Heart left ventricle (tissue), 16 donors: ENCODE results near the gene MSI1. TPM values are rescaled to one million over a fixed set of nuclear protein-coding genes. Genes with fewer than 3 reads are reported as not detected.
"Not testable (repeated sequence)": the region's sequence is repeated elsewhere in the genome, so short reads cannot be mapped to it uniquely, and the experiment has no call there.

Source experiments
- ATAC-seq, 4 donors: fragments of 200-7000 bp; cut with Tn5 transposase; one replicate each; pipeline ENCODE4 v1.9.1; 2020 to 2022; ENCODE audit warnings: moderate library complexity in 4 of 4, mild to moderate bottlenecking in 3 of 4, moderate number of reproducible peaks in 1 of 4
- DNase-seq, 5 donors: peaks; one replicate each; pipeline ENCODE4 v3.0.0-alpha.2; 2020
- H3K27ac ChIP-seq, 12 donors: fragments of 200-600 bp; sonication (generic) in 4 of 12; one replicate each; pipeline versions ENCODE4 v1.5.0 to v1.8.0; 2016 to 2022; ENCODE audit warnings: mild to moderate bottlenecking in 2 of 12
- H3K27me3 ChIP-seq, 9 donors: fragments of 200-600 bp; sonication (generic) in 2 of 9; one replicate each; pipeline versions ENCODE4 v1.5.1 to v1.8.0; 2016 to 2022; ENCODE audit warnings: mild to moderate bottlenecking in 3 of 9
- H3K36me3 ChIP-seq, 9 donors: fragments of 200-600 bp; sonication (generic) in 2 of 9; one replicate each; pipeline versions ENCODE4 v1.5.0 to v1.8.0; 2018 to 2022; ENCODE audit warnings: mild to moderate bottlenecking in 2 of 9
- H3K4me1 ChIP-seq, 12 donors: fragments of 200-600 bp; sonication (generic) in 4 of 12; one replicate each; pipeline versions ENCODE4 v1.5.0 to v1.8.0; 2016 to 2022; ENCODE audit warnings: mild to moderate bottlenecking in 3 of 12
- H3K4me3 ChIP-seq, 12 donors: fragments of 200-600 bp; sonication (generic) in 4 of 12; one replicate each; pipeline versions ENCODE4 v1.5.0 to v1.8.0; 2017 to 2022; ENCODE audit warnings: mild to moderate bottlenecking in 9 of 12, moderate library complexity in 4 of 12
- H3K9me3 ChIP-seq, 12 donors: fragments of 200-600 bp; sonication (generic) in 4 of 12; one replicate each; pipeline versions ENCODE4 v1.5.0 to v1.8.0; 2016 to 2022; ENCODE audit warnings: mild to moderate bottlenecking in 1 of 12
- CTCF ChIP-seq, 12 donors: fragments of 200-600 bp; sonication (generic) in 4 of 12; IDR thresholded peaks; one replicate each; pipeline versions ENCODE4 v1.5.0 to v1.8.0; 2018 to 2022; ENCODE audit warnings: antibody characterized with exemption in 12 of 12, mild to moderate bottlenecking in 5 of 12
- POLR2A ChIP-seq, 2 donors: fragments of 450-650 bp; IDR thresholded peaks; one replicate each; pipeline ENCODE4 v1.6.1; 2017; ENCODE audit warnings: antibody characterized with exemption in 2 of 2, mild to moderate bottlenecking in 2 of 2, moderate library complexity in 2 of 2
- WGBS, 4 donors: extraction: QIAGEN DNeasy Blood & Tissue Kit in 2 of 4; methylation state at CpG; one replicate each; pipeline versions ENCODE4 v1.1.5 to v1.1.7; 2013 to 2018; 5-methylcytosine and 5-hydroxymethylcytosine counted together
- intact Hi-C, 10 donors: fragments of 100-400 bp; cut with DNase I; formaldehyde crosslinking; loops; one replicate each; pipeline versions ENCODE4 v1.11.1 to v1.14.2; 2022
- polyA plus RNA-seq, 2 donors: library from polyadenylated mRNA; stranded (reverse); fragments of 200-250 nt; gene quantifications; one replicate each; pipeline ENCODE4 v1.2.3, GENCODE V29; 2013
- total RNA-seq, 9 donors: library from RNA; depleted of rRNA in 2 of 9; stranded (reverse); fragments of >200 nt in 2 of 9; fragmentation: NEBNext Ultra II Directional in 3 of 9; extraction: Animal tissue kit (Norgen Biotek cat#: 25700) in 3 of 9; gene quantifications; one replicate each; pipeline versions ENCODE4 v1.1.0 to v1.2.4, GENCODE V29; 2016 to 2023
- donor health status: ischemic (EF 13 %, LVEDD 7.1; RV severe dilation, severe dysfunction).
- donor health status: healthy with polysubstance abuse.
- donor health status: DM: no; HTN: yes; CAD: no.
- donor health status: DM: no; HTN: no; CAD: no.
- donor health status: ischemic (EF 25% LVEDD 6.9; RV normal size, moderate dysfunction).
- donor health status: ischemic (EF 25% LVEDD 5.7; RV mildly dilated, moderate dysfunction).
- donor health status: healthy.
- donor health status: DM: yes; HTN: yes; CAD: no.
- donor health status: ischemic (EF 35%, LVEDD 5.7; RV mildly dilated, moderate dysfunction).
- donor health status: nonischemic (EF 11% LVEDD 7.7; RV severe dilation, severe dysfunction).
- donor health status: DM: yes; HTN: yes; CAD: no.
- donor health status: PGD.
- donor health status: ischemic (EF 29% LVEDD 5.4; RV normal size, mild dysfunction).
- donor health status: nonischemic (EF 23%, LVEDD 6.1; RV moderate dilation, normal function).

MSI1 gene
- total and polyA plus RNA-seq, 11 donors, result 2.1 to 8.7 (median 5.4) TPM

- no peak overlapping the region for H3K27ac ChIP-seq
- no peaks in the 10 kb centered on the region for H3K9me3 ChIP-seq
- intact Hi-C loops, result no loop called here
- no peak overlapping the region for H3K4me3 ChIP-seq
- H3K36me3 ChIP-seq, result peaks cover 0 to 8% (median 0%) of the 10 kb centered on the region in 9 donors
- DNase-seq (no peak), ATAC-seq (no peak)
- TF ChIP-seq POLR2A (IDR thresholded peaks at IDR 0.05), result no peak
- TF ChIP-seq CTCF (IDR thresholded peaks at IDR 0.05), result no peak
- H3K27me3 ChIP-seq, result no peaks in the 10 kb centered on the region
- 62 to 69% (median 66%) methylated on average over 26 to 30 of the region's 30 CpGs for WGBS, 4 donors
- no peaks in the 10 kb centered on the region for H3K4me1 ChIP-seq
Measured at GRCh38 chr12:120342175-120343038, 26.6 kb downstream of the MSI1 start.

- Histone ChIP-seq H3K4me3 (no peak overlapping the region), H3K27ac (no peak overlapping the region), H3K27me3 (no peaks in the 10 kb centered on the region), H3K36me3 (no peaks in the 10 kb centered on the region), H3K4me1 (no peaks in the 10 kb centered on the region), H3K9me3 (no peaks in the 10 kb centered on the region)
- DNase-seq, result no peak
- no peak for ATAC-seq
- WGBS, 4 donors, result 61 to 79% (median 74%) methylated on average over 4 of the region's 4 CpGs
- intact Hi-C loops, result no loop called here
- no peak for TF ChIP-seq POLR2A (IDR thresholded peaks at IDR 0.05)
Measured at GRCh38 chr12:120339256-120339655, 29.7 kb downstream of the MSI1 start.

- ATAC-seq (no peak), DNase-seq (no peak)
- WGBS, 4 donors, result 83 to 93% (median 88%) methylated on average over 2 of the region's 2 CpGs
- Histone ChIP-seq H3K4me3 (no peak overlapping the region), H3K27me3 (no peaks in the 10 kb centered on the region), H3K4me1 (no peaks in the 10 kb centered on the region), H3K9me3 (no peaks in the 10 kb centered on the region), H3K27ac (no peak overlapping the region), H3K36me3 (no peaks in the 10 kb centered on the region)
- TF ChIP-seq POLR2A (IDR thresholded peaks at IDR 0.05) (no peak), CTCF (IDR thresholded peaks at IDR 0.05) (no peak)
- intact Hi-C loops, result no loop called here
Measured at GRCh38 chr12:120337730-120338129, 31.2 kb downstream of the MSI1 start.

GRCh38 chr12:120336392-120336791, 32.6 kb downstream of the MSI1 start:
- H3K36me3 ChIP-seq, ATAC-seq, H3K27ac ChIP-seq, H3K27me3 ChIP-seq, H3K9me3 ChIP-seq, H3K4me1 ChIP-seq, H3K4me3 ChIP-seq, intact Hi-C loops: not testable (repeated sequence)
- peak in 1 of 5 donors; percentile 13 for DNase-seq
- WGBS, 4 donors, result 88 to 94% (median 90%) methylated on average over 2 of the region's 2 CpGs

- H3K4me1 ChIP-seq, H3K36me3 ChIP-seq, H3K27me3 ChIP-seq, H3K9me3 ChIP-seq, H3K4me3 ChIP-seq, ATAC-seq, intact Hi-C loops, H3K27ac ChIP-seq: not testable (repeated sequence)
- peak in 4 of 5 donors; percentile 39 to 66 (median 56) for DNase-seq
- peak; percentile 35 to 72 (median 57) for TF ChIP-seq CTCF (IDR thresholded peaks at IDR 0.05)
- WGBS, 4 donors, result 17 to 22% (median 18%) methylated on average over 12 of the region's 12 CpGs
Measured at GRCh38 chr12:120335447-120335846, 33.5 kb downstream of the MSI1 start.
